Endothelial cell (in vitro differentiated cells): ENCODE measurements around the gene STEAP3. TPM values are rescaled to one million over a fixed set of nuclear protein-coding genes. Genes with fewer than 3 reads are reported as not detected.

Experiments used
- DNase-seq: peaks from one replicate; pipeline ENCODE4 v3.0.0; 2021; ENCODE audit warnings: low spot score
- H3K27ac Mint-ChIP-seq: one replicate; pipeline ENCODE4 v1.8.0; 2021; ENCODE audit warnings: mixed read lengths, inconsistent platforms; ENCODE audit not compliant: unreplicated experiment
- H3K27me3 Mint-ChIP-seq: one replicate; pipeline ENCODE4 v1.8.0; 2021; ENCODE audit warnings: mild to moderate bottlenecking, moderate library complexity, mixed read lengths, inconsistent platforms; ENCODE audit not compliant: unreplicated experiment
- H3K36me3 Mint-ChIP-seq: one replicate; pipeline ENCODE4 v1.8.0; 2021; ENCODE audit warnings: mild to moderate bottlenecking, low read depth, mixed read lengths, inconsistent platforms; ENCODE audit not compliant: unreplicated experiment
- H3K4me1 Mint-ChIP-seq: one replicate; pipeline ENCODE4 v1.8.0; 2021; ENCODE audit warnings: mild to moderate bottlenecking, mixed read lengths, inconsistent platforms; ENCODE audit not compliant: unreplicated experiment
- H3K4me3 Mint-ChIP-seq: one replicate; pipeline ENCODE4 v1.8.0; 2021; ENCODE audit warnings: mild to moderate bottlenecking, mixed read lengths, inconsistent platforms; ENCODE audit not compliant: unreplicated experiment
- H3K9me3 Mint-ChIP-seq: one replicate; pipeline ENCODE4 v1.8.0; 2021; ENCODE audit warnings: mixed read lengths, inconsistent platforms; ENCODE audit not compliant: unreplicated experiment
- total RNA-seq: library from RNA; stranded (reverse); fragmentation: NEBNext Ultra II Directional; extraction: Animal tissue kit (Norgen Biotek cat#: 25700); gene quantifications from one replicate; pipeline ENCODE4 v1.2.1, GENCODE V29; 2021; ENCODE audit not compliant: unreplicated experiment
- TF ChIP-seq, protein P1 (sequence below): fragments of 200-600 bp; sonication (generic); IDR thresholded peaks from one replicate; pipeline ENCODE4 v1.5.0; 2021; ENCODE audit warnings: antibody characterized with exemption; ENCODE audit not compliant: unreplicated experiment

STEAP3 gene
- total RNA-seq, 1 donor from 2014 or later: 17.9 TPM

DNA sequence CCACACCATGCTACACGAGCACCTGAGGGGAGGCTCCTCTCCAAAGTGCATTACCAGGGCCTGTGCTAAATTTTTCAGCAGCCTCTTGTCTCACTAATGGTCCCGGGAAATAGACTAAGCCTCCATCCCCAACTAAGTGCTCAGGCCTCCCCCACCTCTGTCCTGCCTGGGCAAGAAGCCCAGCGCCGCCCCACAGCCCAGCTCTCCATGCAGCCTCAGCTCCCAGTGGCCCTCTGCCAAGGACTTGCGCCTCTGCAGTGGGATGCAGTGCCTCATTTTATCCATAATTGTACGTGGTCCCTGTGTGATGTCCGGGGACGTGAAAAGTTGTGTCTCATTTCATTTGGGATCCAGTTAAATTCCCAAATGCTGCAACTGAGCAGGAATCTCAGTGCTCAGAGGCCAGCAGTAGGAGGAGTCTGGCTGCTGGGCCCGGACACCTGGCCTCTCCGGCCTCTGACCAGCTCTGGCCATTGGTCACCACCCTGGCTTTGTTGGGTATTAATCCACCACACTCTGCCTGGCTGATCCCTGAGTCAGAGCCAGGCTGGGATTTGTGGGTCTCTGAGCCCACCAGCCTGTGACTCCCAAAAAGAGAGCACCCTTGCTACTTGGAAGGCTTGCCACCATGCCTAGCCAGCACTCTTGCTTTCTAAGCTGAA is 11.4 kb upstream of the STEAP3 start:
- Mint-ChIP-seq H3K27ac (no peak overlapping the region), H3K4me1 (peaks cover 21% of the 10 kb centered on the region), H3K27me3 (peaks cover 5% of the 10 kb centered on the region), H3K4me3 (no peak overlapping the region), H3K36me3 (no peaks in the 10 kb centered on the region), H3K9me3 (no peaks in the 10 kb centered on the region)
- no peak for DNase-seq
- TF ChIP-seq, protein P1, sequence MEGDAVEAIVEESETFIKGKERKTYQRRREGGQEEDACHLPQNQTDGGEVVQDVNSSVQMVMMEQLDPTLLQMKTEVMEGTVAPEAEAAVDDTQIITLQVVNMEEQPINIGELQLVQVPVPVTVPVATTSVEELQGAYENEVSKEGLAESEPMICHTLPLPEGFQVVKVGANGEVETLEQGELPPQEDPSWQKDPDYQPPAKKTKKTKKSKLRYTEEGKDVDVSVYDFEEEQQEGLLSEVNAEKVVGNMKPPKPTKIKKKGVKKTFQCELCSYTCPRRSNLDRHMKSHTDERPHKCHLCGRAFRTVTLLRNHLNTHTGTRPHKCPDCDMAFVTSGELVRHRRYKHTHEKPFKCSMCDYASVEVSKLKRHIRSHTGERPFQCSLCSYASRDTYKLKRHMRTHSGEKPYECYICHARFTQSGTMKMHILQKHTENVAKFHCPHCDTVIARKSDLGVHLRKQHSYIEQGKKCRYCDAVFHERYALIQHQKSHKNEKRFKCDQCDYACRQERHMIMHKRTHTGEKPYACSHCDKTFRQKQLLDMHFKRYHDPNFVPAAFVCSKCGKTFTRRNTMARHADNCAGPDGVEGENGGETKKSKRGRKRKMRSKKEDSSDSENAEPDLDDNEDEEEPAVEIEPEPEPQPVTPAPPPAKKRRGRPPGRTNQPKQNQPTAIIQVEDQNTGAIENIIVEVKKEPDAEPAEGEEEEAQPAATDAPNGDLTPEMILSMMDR: no peak

DNA sequence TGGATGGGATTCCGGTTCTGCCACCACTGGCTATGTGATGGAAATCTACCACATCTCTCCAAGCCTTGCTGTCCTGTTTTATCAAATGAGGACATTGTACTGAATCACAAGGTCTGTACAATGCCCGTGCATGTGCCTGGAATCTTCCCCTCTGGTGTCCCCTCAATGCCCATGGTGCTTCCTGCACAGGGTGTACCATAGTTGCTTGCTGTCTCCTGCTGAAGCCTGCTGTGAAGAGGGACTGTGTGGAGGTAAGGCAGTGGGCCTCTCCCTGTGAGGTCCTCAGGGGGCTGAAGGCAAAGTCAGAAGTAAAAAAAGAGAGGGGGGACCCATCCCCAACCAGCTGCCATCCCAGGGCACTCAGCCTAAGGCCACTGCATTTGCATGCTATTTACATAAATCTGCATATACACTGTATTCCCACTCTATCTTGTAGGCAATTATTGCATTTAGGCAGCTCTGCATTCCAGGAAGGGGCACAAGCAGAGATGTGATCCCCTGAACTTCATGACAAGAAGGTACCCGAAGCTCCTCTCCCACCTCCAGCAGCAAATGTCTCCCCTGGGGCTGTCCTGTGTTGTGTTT is 9.1 kb upstream of the STEAP3 start:
- no peaks in the 10 kb centered on the region for H3K9me3 Mint-ChIP-seq
- peaks cover 3% of the 10 kb centered on the region for H3K27me3 Mint-ChIP-seq
- TF ChIP-seq, protein P1: no peak
- H3K4me1 Mint-ChIP-seq: peaks cover 26% of the 10 kb centered on the region
- H3K4me3 Mint-ChIP-seq: no peak overlapping the region
- DNase-seq: no peak
- H3K36me3 Mint-ChIP-seq: no peaks in the 10 kb centered on the region
- no peak overlapping the region for H3K27ac Mint-ChIP-seq

DNA sequence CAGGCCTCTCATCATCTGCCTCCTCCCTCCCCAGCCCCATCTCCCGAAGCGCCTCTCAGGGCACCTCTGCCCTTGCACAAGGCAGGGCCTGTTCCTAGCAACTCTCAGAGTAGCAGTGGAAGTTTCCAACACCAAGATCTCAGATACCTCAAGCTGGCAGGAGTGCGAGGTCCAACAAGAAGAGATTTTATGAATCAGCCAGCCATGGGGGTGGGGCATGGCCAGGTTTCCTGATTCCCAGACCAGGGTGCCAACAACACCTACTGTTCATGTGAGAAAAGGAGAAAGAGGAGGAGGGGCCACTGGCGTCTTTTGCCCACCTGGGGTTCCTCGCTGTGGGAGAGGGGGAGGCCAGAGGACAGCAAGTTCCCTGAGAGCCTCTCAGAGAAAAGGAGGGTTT is 6.6 kb upstream of the STEAP3 start:
- H3K27ac Mint-ChIP-seq: no peak overlapping the region
- H3K27me3 Mint-ChIP-seq: peaks cover 5% of the 10 kb centered on the region
- no peak overlapping the region for H3K4me3 Mint-ChIP-seq
- TF ChIP-seq, protein P1: no peak
- no peaks in the 10 kb centered on the region for H3K9me3 Mint-ChIP-seq
- no peak for DNase-seq
- no peaks in the 10 kb centered on the region for H3K36me3 Mint-ChIP-seq
- H3K4me1 Mint-ChIP-seq: peaks cover 32% of the 10 kb centered on the region

DNA sequence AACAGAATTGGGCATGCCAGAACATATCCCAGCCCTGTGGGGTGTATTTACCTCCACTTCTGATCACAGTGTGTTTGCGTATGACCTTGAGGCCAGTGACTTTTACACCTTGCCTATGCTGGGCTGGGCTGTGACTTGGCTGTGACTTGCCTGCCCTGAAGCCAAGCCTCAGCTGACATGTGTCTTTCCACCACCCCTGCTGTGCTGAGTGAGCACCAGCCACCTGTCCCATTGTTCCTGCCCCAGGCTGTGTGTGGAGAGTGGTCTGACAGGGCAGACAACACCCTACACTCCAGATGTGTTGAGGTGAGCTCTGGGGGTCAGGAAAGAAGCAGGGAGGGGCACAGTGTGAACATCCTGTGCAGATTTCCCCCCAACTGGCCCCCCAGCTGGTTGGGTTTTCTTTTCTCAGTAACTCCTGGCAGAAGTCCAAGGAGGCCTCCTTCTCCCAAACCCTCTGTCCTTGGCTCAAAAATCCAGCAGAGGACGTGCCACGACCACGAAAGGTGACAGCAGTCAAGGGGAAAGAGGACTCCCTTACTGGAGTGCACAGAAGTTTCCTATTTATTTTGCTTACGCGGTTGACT is 5.1 kb upstream of the STEAP3 start:
- DNase-seq: no peak
- H3K36me3 Mint-ChIP-seq: no peaks in the 10 kb centered on the region
- H3K27ac Mint-ChIP-seq: no peak overlapping the region
- H3K27me3 Mint-ChIP-seq: peaks cover 5% of the 10 kb centered on the region
- H3K4me1 Mint-ChIP-seq: peaks cover 36% of the 10 kb centered on the region
- TF ChIP-seq, protein P1: no peak
- H3K4me3 Mint-ChIP-seq: no peak overlapping the region
- H3K9me3 Mint-ChIP-seq: no peaks in the 10 kb centered on the region

DNA sequence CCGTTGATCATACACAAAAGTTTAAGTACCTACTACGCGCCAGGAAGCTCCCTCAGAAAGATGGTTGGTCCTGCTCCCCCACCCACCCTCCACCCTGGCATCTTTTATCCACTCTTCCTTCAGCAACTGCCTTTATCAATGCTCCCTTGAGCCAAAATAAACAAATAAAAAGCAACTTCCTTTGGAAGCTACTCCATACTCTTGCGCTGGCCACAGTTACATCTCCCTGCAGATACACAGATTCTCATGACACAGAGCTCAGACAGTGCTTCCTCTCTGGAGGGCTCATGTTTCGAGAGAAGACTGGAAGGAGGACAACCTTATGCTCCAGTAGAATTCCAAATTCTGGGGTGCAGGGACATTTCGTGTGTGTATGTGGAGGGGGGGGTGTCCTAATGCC is 3.8 kb upstream of the STEAP3 start:
- Mint-ChIP-seq H3K9me3 (no peaks in the 10 kb centered on the region), H3K27ac (no peak overlapping the region), H3K4me3 (no peak overlapping the region), H3K27me3 (peaks cover 8% of the 10 kb centered on the region), H3K36me3 (no peaks in the 10 kb centered on the region), H3K4me1 (peaks cover 41% of the 10 kb centered on the region)
- TF ChIP-seq, protein P1: no peak
- no peak for DNase-seq
